Muscle layer of duodenum (tissue), 2 donors: ENCODE results near the gene UBXN11.

Experiments used
- H3K27ac ChIP-seq: one replicate; pipeline ENCODE4 v1.7.0; 2013; ENCODE audit warnings: mild to moderate bottlenecking, low read length
- H3K27me3 ChIP-seq: one replicate; pipeline ENCODE4 v1.7.0; 2013; ENCODE audit warnings: low read depth, mild to moderate bottlenecking, control low read depth, low read length
- H3K36me3 ChIP-seq, 2 donors: one replicate each; pipeline ENCODE4 v1.7.0; 2013; ENCODE audit warnings: low read length in 2 of 2, control low read depth in 1 of 2, mild to moderate bottlenecking in 1 of 2; ENCODE audit not compliant: insufficient read depth in 2 of 2, control insufficient read depth in 1 of 2
- H3K4me1 ChIP-seq, 2 donors: one replicate each; pipeline ENCODE4 v1.7.0; 2013; ENCODE audit warnings: low read length in 2 of 2, mild to moderate bottlenecking in 2 of 2, control low read depth in 1 of 2, moderate library complexity in 1 of 2; ENCODE audit not compliant: insufficient read depth in 2 of 2, control insufficient read depth in 1 of 2
- H3K4me3 ChIP-seq, 2 donors: one replicate each; pipeline ENCODE4 v1.7.0; 2013; ENCODE audit warnings: low read length in 2 of 2, low read depth in 1 of 2, mild to moderate bottlenecking in 1 of 2
- H3K9me3 ChIP-seq, 2 donors: one replicate each; pipeline ENCODE4 v1.7.0; 2013; ENCODE audit warnings: low read length in 2 of 2, control low read depth in 1 of 2, mild to moderate bottlenecking in 1 of 2; ENCODE audit not compliant: control insufficient read depth in 1 of 2
- donor health status: healthy.

UBXN11 gene

DNA sequence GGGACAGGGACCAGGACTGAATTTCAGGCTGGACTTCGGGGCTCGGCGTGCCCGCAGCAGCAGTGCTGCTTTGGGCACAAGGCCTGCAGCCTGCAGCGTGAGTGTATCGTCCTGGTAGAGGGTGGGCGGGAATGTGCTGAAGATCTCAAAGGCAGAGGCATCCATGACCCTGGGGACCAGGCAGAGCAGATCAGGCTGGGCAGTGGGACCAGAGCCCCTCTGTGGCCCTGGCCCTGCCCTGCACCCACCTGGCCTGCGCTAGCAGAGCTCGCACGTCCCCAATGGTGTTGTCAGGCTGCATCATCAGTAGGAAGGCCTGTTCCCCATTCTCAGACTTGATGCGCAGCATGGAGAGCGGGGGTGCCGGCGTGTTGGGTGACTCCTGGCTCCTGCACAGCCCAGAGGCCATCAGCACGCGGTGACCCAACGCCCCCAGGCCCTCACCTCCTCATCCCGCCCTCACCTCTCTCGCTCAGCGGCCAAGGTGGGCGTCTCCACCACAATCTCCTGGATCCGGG is 24.0 kb downstream of the UBXN11 start:
- no peaks in the 10 kb centered on the region for H3K9me3 ChIP-seq
- peaks cover 31 to 44% of the 10 kb centered on the region in 2 donors for H3K4me1 ChIP-seq
- no peaks in the 10 kb centered on the region for H3K27me3 ChIP-seq
- H3K36me3 ChIP-seq, result peaks cover 0 to 7% of the 10 kb centered on the region in 2 donors
- H3K27ac ChIP-seq, result no peak overlapping the region
- no peak overlapping the region for H3K4me3 ChIP-seq

DNA sequence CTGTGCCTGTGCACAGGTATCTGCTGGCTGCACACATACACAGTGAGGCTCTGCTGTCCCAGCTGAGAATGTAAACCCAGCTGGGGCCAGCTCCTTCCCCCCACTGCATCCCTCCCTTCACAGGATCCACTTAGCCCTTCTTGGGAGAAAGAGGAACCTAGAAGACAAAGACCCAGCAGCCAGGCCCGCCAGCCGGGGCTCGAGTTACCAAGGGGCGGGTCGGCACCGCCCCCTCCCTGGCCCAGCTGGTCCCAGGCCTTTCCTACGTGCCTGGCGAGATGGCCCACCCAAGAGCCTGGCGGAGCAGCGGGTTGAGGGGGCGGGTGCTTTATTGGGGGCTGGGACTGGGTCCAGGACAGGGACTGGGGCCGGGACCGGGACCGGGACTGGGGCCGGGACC is 24.5 kb downstream of the UBXN11 start:
- no peaks in the 10 kb centered on the region for H3K9me3 ChIP-seq
- H3K27me3 ChIP-seq, result no peaks in the 10 kb centered on the region
- H3K36me3 ChIP-seq, result peaks cover 0 to 9% of the 10 kb centered on the region in 2 donors
- H3K4me1 ChIP-seq, result peaks cover 33 to 46% of the 10 kb centered on the region in 2 donors
- no peak overlapping the region for H3K27ac ChIP-seq
- H3K4me3 ChIP-seq, result peak overlapping the region; percentile 15 to 65

DNA sequence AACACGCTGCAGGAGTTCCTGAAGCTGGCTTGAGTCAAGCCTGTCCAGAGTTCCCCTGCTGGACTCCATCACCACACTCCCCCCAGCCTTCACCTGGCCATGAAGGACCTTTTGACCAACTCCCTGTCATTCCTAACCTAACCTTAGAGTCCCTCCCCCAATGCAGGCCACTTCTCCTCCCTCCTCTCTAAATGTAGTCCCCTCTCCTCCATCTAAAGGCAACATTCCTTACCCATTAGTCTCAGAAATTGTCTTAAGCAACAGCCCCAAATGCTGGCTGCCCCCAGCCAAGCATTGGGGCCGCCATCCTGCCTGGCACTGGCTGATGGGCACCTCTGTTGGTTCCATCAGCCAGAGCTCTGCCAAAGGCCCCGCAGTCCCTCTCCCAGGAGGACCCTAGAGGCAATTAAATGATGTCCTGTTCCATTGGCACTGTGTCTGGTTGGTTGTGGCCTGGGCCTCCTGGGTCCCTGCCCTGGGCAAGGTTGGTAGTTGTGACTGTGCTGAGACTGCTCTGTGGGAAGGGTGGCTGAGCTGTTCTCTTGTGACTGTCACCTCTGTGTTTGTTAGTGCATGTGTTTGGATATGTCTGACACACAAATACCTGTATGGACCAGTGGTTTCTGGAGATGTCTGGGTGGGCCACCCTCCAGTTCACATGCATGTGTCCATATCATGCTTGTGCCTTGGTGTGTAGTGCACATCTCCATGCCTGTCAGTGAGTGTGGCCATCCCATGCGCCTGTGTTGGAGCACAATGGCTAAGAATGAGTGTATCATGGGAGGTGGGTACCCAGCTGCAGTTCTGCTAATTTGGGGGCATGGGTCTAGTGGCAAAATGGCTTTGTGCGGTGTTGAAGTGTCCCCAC is 25.1 kb downstream of the UBXN11 start:
- H3K27me3 ChIP-seq, result no peaks in the 10 kb centered on the region
- H3K27ac ChIP-seq, result peak overlapping the region; percentile 77
- H3K36me3 ChIP-seq, result peaks cover 0 to 11% of the 10 kb centered on the region in 2 donors
- no peaks in the 10 kb centered on the region for H3K9me3 ChIP-seq
- H3K4me1 ChIP-seq, result peaks cover 40 to 51% of the 10 kb centered on the region in 2 donors
- H3K4me3 ChIP-seq, result peak overlapping the region; percentile 65 to 70

DNA sequence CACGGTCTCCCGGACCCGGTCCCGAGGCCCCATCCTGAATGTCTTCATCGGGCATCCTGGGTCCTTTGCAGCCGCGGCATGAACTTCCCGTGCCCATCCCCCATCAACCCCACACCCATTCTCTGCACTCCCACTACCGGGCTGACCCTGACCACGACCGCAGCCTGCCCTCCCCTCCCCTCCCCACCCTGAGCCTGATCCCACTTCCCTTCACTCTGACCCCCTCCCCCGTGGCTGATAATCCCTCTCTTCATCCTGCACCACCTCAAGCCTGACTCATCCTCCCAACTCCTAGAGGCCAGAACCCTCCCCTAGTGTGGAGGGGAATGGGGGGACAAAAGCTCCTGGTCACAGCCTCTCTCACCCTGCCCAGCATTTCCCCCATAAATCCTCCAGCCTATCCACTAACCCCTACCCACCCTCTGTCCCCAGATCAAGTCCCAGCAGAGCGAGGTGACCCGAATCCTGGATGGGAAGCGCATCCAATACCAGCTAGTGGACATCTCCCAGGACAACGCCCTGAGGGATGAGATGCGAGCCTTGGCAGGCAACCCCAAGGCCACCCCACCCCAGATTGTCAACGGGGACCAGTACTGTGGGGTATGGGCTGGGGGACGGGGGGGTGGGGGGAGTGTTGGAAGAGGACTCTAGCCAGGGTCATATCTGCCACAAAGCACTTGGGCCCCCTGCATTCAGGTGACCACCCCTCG is 25.9 kb downstream of the UBXN11 start:
- Histone ChIP-seq H3K9me3 (no peaks in the 10 kb centered on the region), H3K4me1 (peaks cover 44 to 57% of the 10 kb centered on the region in 2 donors), H3K4me3 (peak overlapping the region; percentile 65 to 70), H3K36me3 (peaks cover 0 to 11% of the 10 kb centered on the region in 2 donors), H3K27me3 (no peaks in the 10 kb centered on the region), H3K27ac (peak overlapping the region; percentile 77)

DNA sequence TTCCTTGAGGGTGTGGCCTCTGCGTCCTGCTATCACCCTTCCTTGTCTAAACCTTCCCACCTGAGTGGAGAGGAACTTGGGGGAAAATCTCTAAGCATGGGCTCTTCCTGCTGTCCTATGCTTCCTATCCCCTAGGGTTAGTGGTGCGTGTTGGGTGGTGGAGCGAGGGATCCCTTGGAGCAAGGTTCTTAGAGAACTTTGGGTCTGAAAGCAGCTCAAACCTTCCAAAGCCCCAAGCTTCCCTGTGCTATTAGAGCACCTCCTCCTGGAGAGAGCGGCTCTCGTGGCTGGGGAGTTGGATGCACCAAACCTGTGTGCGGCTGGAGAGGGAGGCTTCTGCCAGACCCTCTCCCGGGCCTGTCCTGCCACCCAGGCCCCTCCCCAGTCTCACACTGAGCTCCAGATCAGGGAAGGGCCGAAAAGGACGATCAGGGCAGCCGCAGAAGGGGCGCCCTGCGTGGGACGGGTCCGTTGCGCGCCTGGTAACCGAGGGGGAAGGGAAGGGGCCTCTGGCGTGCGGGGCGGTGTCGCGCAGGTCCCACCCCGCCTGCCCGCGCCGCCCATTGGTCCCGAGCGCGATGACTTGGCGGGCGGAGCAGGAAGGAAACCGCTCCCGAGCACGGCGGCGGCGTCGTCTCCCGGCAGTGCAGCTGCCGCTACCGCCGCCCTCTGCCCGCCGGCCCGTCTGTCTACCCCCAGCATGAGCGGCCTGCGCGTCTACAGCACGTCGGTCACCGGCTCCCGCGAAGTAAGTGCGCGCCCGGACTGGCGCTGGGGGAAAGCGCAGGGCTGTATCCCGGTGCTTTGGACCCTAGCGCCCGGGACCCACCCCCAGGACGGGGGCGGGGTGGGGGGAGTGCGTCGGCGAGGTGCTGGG is 26.7 kb downstream of the UBXN11 start, which contains the start of gene SH3BGRL3:
Gene SH3BGRL3, plus strand, starts transcription at position 631 of the 877 bp plus-strand sequence. Its CDS starts 70 bp downstream, at position 701.
- Histone ChIP-seq H3K4me1 (peaks cover 41 to 60% of the 10 kb centered on the region in 2 donors), H3K4me3 (peak within 1 kb of the TSS; percentile 65 to 70), H3K36me3 (peaks cover 0 to 11% of the 10 kb centered on the region in 2 donors), H3K27ac (peak within 1 kb of the TSS; percentile 87), H3K27me3 (no peaks in the 10 kb centered on the region), H3K9me3 (no peaks in the 10 kb centered on the region)

DNA sequence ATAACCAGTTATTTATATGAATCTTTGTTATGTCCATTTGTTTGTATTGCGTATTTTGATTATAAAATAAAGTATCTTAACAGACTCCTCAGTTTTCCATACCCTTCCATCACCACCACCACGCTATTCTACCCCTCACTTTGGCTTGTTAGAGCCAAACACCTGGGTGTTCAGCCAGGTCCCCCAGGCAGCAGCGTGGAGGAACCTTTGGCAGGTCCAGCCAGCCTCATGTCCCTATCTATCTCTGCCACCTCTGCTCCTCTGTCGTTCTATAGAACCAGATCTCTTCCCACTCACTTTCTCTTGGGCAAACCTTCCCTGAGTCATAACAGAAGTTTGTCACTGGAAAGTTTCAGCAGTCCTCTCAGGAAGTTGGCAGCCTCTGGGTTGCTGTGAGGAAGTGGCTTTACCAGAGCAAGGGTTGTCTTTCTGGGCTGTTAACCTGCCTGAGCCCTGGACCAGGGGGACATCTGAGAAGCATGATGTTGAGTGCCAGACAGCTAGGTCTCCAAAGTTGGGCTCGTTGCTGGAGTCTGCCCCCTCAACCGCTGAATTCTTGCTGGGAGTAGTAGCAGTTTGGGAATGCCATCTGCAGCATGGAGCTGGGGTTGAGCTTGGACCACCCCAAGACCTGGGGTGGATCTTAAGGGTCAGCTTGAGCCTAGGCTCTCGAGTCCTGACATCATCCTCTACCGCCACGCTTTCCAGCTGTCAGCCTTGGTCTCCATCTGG is 27.5 kb downstream of the UBXN11 start:
- no peaks in the 10 kb centered on the region for H3K9me3 ChIP-seq
- no peaks in the 10 kb centered on the region for H3K27me3 ChIP-seq
- peak overlapping the region; percentile 65 to 70 for H3K4me3 ChIP-seq
- H3K36me3 ChIP-seq, result peaks cover 0 to 11% of the 10 kb centered on the region in 2 donors
- H3K4me1 ChIP-seq, result peaks cover 35 to 55% of the 10 kb centered on the region in 2 donors
- H3K27ac ChIP-seq, result peak overlapping the region; percentile 87

DNA sequence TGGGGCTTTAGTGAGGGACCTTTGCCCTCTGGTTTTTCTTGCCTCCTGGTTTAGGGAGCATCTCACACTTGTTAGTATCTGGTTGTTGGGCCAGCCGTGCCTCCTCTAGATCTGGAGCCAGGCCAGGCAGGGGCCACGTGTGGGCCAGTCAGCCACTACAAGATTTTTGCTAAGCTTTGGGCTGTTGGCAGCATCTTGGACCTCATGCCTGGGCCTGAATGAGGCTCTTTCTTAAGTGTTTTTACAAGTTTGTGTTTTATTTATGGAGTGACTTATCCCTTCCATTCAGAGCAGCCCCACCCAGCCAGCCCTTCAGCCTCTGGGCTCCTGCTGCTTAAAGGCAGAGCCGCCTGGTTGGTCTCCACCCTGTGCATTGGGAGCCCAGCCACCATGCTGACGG is 28.1 kb downstream of the UBXN11 start:
- H3K4me1 ChIP-seq, result peaks cover 35 to 55% of the 10 kb centered on the region in 2 donors
- H3K4me3 ChIP-seq, result no peak overlapping the region
- H3K9me3 ChIP-seq, result no peaks in the 10 kb centered on the region
- peaks cover 0 to 11% of the 10 kb centered on the region in 2 donors for H3K36me3 ChIP-seq
- H3K27me3 ChIP-seq, result no peaks in the 10 kb centered on the region
- H3K27ac ChIP-seq, result peak overlapping the region; percentile 87

DNA sequence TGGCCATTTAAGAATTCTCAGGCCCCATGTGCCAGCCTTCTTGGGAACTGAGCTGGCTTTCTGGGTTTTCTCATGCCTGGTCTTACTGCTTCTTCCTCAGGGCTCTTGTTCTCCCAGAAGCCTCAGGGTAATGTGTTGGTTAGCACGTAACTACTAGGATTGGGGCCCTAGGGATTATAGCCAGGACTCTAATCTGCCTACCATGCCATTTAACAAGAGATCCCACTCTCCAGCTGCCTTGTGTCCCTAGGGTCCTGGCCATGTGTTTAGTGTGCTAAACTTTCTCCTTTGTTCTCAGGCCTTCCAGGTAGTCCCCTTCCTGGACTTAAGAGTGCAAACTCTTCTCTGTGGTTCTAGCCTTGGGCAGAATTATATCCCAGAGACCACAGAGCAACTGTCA is 28.7 kb downstream of the UBXN11 start:
- peaks cover 0 to 11% of the 10 kb centered on the region in 2 donors for H3K36me3 ChIP-seq
- H3K27ac ChIP-seq, result peak overlapping the region; percentile 87
- peaks cover 35 to 55% of the 10 kb centered on the region in 2 donors for H3K4me1 ChIP-seq
- H3K4me3 ChIP-seq, result no peak overlapping the region
- H3K27me3 ChIP-seq, result no peaks in the 10 kb centered on the region
- H3K9me3 ChIP-seq, result no peaks in the 10 kb centered on the region

DNA sequence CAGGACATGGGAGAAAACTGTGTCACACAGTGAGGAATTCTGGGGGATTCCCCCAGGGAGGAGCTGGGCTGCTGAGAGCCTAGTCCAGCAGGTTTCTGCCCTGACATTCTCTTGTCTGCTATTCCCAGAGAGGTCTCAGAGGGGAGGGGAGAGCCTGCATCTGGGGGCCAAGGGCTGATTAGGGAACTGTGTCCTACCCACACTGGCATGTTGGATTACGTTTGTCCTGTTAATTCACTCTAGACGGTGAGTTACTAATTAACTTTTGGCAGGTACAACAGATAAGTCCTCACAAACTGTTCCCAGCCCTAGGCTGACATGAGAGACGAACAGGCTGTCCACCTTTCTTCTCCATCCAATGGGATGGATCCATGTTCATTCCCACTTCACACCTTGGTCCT is 29.2 kb downstream of the UBXN11 start:
- Histone ChIP-seq H3K27me3 (no peaks in the 10 kb centered on the region), H3K4me3 (no peak overlapping the region), H3K36me3 (peaks cover 0 to 11% of the 10 kb centered on the region in 2 donors), H3K9me3 (no peaks in the 10 kb centered on the region), H3K4me1 (peaks cover 35 to 54% of the 10 kb centered on the region in 2 donors), H3K27ac (peak overlapping the region; percentile 87)

DNA sequence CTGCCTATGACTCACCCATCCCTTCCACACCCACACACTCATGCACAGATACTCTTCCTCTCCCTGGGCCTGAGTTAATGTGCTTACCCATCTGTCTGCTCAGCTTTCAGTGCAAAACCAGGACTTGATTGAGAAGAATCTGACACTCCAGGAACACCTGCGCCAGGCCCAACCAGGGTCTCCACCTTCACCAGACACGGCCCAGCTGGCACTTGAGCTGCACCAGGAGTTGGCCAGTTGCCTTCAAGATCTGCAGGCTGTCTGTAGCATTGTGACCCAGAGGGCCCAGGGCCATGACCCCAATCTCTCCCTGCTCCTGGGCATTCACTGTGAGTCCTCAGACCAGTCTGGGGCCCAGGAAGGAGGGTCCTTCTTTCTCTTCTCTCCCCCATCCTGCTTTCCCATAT is 30.0 kb downstream of the UBXN11 start:
- no peaks in the 10 kb centered on the region for H3K9me3 ChIP-seq
- H3K4me3 ChIP-seq, result no peak overlapping the region
- H3K27ac ChIP-seq, result peak overlapping the region; percentile 87
- peaks cover 0 to 9% of the 10 kb centered on the region in 2 donors for H3K36me3 ChIP-seq
- H3K4me1 ChIP-seq, result peaks cover 35 to 47% of the 10 kb centered on the region in 2 donors
- no peaks in the 10 kb centered on the region for H3K27me3 ChIP-seq
